HG02759 (cell line): ENCODE data around the gene RNU4-1.

Source experiments
- ATAC-seq: cut with Tn5 transposase; IDR thresholded peaks from one replicate; pipeline ENCODE4 v1.9.1; 2021; ENCODE audit warnings: mild to moderate bottlenecking, moderate library complexity; ENCODE audit not compliant: unreplicated experiment

The RNU4-1 gene

GRCh38 chr12:120290609-120291305 is 2.3 kb downstream of the RNU4-1 start:
- no peak for ATAC-seq

GRCh38 chr12:120287491-120287890 is 5.5 kb downstream of the RNU4-1 start:
- ATAC-seq: no peak

GRCh38 chr12:120286768-120287490 is 6.1 kb downstream of the RNU4-1 start:
- no peak for ATAC-seq

- no peak for ATAC-seq
Observed at GRCh38 chr12:120284381-120284780, 8.7 kb downstream of the RNU4-1 start.

- ATAC-seq: no peak
Observed at GRCh38 chr12:120283318-120283717, 9.7 kb downstream of the RNU4-1 start.

GRCh38 chr12:120278137-120279069 is 14.6 kb downstream of the RNU4-1 start:
- ATAC-seq: no peak

- ATAC-seq: no peak
Observed at GRCh38 chr12:120276734-120277133, 16.3 kb downstream of the RNU4-1 start.

DNA sequence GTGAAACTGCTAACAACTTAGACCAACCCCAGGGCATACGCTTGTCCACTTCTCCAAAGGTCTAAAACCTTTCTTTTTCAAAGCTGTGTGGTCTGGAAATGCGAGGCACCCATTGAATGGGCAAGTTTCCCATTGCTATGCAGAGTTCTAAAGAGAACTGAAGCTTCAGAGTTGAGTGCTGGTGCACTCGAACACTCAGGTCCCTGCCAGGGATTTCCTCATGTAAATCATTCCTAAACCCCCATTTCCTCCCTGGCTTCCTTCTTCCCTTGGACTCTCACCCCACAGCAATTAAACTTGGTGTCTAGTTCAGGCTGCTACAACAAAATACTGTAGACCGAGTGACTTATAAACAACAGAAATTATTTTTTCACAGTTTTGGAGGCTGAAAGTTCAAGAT is 25.3 kb downstream of the RNU4-1 start:
- ATAC-seq: no peak

DNA sequence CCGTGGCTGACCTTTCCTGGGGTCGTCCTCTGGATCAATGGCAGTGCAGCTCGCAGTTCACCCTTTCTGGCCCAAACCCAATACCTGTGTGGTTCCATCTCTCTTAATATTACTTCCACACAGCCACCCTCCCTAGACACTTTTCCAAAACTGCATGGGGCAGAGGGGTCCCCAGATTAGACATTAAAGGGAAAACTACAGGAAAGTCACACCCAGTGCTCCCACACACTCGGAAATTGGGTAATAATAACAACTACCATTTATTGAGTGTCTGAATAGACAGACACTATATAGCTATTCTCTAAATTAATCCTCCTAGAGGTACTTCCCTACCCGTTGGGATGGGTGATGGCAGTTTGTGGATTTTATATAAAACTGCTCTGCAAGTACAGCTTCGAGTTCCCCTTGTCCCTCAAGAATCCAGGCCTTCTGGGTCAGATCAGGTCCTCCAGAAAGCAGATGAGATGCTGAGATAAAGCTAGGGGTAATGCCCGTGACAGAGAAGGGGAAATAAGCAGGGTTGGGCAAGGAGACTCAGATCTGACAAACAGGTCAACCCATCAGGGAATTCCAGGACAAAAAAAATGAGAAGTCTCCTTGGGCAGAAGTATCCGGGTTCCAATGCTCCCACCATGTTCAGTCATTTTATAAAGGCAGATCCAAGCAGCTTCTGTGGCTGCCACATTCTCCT is 26.7 kb downstream of the RNU4-1 start:
- no peak for ATAC-seq

DNA sequence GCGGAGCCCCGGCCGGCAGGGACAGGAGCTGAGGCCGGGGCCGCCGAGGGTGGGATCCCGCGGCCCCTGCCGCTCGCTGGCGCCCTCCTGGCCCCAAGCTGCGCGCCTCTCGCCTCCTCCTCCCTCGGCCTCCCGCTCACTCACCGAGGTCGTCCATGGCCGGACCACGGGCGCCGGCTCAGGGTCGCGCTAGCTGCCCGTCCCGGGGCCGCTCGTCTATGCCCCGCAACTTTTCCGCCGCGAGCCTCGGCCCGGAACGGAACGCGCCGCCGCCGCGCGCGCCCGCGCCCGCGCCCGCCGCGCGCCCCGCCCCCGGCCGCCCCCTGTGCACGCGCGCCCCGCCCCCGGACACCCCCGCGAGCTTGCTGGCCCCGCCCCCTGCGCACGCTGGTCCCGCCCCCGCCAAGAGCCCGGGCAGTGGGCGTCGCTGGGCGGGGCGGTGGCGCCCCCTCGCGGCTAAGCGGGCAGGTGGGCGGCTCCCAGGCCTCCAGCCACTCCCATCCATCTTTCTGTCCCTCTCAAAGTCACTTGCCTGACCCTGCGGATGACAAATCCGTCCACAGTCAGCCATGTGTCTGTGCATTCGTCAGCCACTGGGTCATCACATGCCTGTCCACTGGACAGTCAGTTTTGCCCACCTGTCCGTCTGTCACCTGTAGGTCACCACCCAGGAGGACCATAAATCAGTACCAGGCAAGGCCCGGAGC is 27.4 kb downstream of the RNU4-1 start, which contains the start of gene PXN:
Gene PXN, minus strand, starts transcription at position 258 of the 707 bp plus-strand sequence. Its CDS starts 101 bp downstream, at position 157.
- ATAC-seq: peak; percentile 80

DNA sequence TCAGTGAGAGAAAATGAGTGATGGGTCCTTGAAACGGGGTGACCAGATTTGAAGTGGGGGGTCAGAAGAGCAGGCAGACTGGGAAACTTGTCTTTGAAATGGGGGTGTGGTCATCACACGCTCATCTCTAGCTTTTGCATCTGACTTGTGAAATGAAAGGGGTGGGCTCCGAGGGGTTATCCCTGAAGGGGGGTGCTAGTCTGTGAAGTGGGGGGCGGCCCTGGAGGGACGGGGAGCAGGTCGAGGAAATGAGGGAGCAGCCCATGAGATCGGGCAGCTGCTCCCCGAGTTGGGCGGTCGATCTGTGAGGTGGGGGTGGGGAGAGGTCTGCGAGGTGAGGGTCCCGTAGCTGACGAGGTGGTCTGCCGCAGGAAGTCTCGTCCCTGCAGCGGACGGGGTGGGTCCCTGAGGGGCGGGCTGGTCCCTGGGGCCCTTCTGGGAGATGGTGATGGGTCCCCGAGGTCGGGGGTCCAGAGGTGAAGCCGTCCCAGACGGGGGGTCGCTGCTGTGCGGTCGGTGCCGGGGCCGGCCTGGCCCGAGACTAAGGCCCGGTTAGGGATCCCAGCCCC is 28.0 kb downstream of the RNU4-1 start:
- ATAC-seq: no peak

DNA sequence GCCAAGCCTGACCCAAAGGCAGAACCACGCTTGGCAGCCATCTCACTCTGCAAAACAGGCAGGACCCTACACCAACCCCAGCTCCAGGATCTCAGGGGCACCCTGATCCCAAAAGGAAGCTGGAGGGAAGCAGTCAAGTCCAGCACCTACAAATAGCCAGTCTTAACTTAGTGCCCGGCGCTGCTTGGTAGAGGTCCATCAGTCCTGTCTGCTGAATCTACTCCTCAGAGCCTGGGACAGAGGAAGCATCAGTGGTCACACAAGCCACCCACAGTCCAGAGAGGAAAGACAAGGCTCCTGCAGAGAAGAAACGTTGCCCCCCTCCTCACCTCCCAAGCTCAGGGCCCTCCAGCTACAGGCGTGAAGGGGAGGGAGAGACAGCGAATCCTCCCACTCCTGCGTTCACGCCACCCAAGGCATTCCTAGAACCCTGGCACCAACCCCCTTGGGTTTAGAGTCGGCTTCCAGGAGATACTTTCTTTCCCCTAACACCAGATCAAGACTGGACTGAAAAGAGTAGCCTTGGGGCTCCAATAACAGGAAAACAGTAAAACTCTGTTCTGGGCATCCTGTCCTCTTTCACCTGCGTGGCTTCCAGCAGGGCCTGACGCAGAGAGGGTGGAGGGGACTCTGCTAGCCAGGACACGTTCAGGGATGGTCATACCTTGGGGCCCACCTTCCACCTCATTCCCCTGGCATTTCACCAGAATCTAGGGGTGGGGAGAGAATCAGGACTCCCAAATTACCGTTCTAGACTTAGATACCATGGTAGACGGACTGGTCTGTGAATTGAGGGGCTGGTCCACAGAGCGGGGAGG is 28.7 kb downstream of the RNU4-1 start:
- no peak for ATAC-seq

DNA sequence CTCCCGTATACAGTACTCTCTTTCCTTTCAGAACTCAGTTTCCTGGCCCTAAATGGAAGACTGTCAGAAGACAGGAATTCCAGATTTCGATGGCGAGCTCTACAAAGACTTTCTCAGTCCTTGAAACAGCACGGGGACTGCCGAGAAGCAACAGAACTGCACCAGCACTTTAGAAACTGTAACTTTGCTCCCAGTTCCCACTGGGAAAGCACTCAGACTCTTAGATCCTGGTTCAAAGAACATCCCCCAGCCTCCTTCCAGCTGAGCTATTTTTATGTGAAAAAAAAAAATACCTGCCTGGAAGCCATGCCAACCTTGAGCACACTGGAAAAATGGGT is 29.3 kb downstream of the RNU4-1 start:
- no peak for ATAC-seq

GRCh38 chr12:120262852-120263747 is 29.9 kb downstream of the RNU4-1 start:
- ATAC-seq: no peak

DNA sequence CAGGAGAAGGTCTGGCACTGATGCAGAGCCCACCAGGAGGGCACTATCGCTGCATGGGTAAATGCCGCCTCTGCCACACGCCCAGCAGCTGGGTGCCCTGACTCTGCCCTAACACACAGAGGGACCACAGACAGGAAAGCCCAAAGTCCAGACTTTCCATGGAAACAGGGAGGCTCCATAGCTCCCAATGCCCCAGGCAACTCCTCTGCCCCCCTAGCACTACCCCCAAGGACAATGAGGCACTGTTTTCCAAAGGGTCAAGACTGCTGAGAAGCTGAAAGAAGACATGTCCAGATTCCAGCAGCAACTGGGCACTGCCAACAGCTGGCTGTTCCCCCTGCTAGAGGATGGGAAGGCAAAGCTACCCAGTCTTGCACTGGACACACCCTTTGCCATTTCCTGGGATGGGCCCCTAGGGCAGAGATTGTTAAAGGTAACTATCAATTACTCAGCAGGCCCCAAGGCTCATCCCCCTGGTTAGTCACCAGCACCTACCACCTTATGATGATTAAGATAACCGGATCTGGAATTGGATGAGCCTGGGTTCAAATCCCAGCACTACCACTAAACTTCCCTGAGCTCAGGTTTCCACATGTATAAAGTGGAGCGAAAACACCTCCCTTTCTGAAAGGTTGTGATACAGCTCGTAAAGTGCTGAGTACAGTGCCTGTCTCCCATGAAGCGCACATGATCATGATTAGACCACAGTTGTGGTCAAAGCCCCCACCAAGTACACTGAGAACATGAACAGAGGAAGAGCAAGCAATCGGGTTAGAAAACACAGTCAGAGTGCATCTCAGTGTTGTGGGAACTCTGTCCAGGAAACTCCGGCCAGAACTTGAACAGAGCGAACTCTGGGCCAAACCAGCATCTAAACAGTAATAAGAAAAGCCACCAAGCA is 30.8 kb downstream of the RNU4-1 start:
- no peak for ATAC-seq

DNA sequence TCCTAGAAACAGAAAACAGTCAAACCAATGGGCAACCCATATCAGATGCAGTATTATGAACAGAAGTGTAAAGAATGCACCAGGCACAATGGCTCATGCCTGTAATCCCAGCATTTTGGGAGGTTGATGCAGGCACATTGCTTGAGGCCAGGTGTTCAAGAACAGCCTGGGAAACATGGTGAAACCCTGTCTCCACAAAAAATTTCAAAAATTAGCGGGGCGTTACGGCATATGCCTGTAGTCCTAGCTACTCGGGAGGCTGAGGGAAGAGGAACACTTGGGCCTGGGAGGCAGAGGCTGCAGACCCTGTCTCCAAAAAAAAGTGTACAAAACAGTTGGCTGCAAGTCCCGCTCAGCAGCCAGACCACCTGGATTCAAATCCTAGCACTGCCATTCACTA is 32.4 kb downstream of the RNU4-1 start:
- no peak for ATAC-seq
